ENCODE results near the gene SPHK1.

DNA sequence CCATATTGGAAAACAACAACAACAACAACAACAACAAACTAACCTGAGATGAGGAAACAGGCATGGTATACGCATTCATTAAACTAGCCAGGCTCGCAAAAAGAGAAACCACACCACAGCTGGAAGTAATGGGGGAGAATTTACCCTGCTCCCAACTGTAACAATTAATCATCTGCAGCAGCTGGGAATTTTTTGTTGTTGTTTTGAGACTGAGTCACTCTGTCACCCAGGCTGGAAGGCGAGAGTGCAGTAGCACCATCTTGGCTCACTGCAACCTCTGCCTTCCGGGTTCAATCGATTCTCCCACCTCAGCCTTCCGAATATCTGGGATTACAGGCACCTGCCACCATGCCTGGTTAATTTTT is 47.0 kb upstream of the SPHK1 start:
- no peak for TF ChIP-seq POLR2A (IDR thresholded peaks at IDR 0.05)
- TF ChIP-seq, protein P1, sequence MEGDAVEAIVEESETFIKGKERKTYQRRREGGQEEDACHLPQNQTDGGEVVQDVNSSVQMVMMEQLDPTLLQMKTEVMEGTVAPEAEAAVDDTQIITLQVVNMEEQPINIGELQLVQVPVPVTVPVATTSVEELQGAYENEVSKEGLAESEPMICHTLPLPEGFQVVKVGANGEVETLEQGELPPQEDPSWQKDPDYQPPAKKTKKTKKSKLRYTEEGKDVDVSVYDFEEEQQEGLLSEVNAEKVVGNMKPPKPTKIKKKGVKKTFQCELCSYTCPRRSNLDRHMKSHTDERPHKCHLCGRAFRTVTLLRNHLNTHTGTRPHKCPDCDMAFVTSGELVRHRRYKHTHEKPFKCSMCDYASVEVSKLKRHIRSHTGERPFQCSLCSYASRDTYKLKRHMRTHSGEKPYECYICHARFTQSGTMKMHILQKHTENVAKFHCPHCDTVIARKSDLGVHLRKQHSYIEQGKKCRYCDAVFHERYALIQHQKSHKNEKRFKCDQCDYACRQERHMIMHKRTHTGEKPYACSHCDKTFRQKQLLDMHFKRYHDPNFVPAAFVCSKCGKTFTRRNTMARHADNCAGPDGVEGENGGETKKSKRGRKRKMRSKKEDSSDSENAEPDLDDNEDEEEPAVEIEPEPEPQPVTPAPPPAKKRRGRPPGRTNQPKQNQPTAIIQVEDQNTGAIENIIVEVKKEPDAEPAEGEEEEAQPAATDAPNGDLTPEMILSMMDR (IDR thresholded peaks at IDR 0.05) = no peak
